Hepatic stellate cell (primary cell): ENCODE data around the gene HSPA12B.
A peak's percentile ranks its signal among the peaks of the same experiment; 100 is the strongest.

Experiments used
- DNase-seq: peaks from one replicate; pipeline ENCODE4 v3.0.0; 2011; ENCODE audit warnings: low spot score

Gene HSPA12B

DNA sequence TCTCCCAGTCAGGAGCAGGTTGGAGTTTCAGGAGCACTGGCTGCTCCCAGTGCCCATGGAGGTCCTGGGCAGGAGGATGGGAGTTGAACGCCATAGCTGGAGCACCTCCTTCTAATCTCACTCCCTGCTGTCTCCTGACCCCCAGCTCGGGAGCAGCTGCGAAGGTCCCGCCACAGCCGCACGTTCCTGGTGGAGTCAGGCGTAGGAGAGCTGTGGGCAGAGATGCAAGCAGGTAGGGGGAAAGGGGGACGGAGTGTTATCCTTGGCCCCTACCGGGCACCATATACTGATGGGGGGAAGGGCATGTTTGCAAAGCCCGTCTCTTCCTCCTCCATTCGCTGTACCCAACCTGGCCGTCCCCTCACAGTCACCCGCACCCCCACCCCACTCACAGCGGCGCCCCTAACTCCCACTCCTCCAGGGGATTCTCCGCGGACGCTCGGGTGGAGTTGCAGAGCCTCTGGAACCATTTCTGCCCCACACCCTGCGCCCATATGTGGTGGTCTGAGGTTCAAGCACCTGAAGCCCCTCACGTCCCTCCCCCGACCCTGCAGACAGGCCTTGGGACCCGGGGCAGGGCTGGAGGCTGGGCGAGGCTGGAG is 16.7 kb downstream of the HSPA12B start:
- DNase-seq = no peak

DNA sequence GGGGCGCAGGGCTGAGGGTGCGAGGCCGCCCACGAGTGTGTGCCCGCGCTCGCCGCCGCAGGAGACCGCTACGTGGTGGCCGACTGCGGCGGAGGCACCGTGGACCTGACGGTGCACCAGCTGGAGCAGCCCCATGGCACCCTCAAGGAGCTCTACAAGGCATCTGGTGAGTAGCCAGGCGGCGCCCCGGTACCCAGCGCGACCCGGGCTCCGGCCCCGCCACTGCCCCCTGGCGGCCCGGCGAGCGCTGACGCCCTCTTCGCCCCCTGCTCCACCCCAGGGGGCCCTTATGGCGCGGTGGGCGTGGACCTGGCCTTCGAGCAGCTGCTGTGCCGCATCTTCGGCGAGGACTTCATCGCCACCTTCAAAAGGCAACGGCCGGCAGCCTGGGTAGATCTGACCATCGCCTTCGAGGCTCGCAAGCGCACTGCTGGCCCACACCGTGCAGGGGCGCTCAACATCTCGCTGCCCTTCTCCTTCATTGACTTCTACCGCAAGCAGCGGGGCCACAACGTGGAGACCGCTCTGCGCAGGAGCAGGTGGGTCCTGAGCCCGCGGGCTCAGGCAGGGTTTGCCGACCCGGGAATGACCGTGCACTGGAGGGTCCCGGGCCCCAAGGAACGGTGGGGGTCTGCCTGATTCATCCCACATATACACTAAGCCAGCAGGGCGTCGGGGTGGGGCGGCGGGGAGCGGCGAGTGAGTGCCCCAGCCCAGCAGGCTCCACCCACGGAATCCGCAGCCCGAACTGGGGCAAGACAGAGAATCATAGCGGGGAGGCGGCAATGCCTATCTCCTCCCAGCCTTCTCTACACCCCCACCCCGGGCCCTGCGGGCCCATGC is 17.4 kb downstream of the HSPA12B start:
- DNase-seq = peak; percentile 82

GRCh38 chr20:3751305-3751674 is 18.8 kb downstream of the HSPA12B start:
- no peak for DNase-seq

DNA sequence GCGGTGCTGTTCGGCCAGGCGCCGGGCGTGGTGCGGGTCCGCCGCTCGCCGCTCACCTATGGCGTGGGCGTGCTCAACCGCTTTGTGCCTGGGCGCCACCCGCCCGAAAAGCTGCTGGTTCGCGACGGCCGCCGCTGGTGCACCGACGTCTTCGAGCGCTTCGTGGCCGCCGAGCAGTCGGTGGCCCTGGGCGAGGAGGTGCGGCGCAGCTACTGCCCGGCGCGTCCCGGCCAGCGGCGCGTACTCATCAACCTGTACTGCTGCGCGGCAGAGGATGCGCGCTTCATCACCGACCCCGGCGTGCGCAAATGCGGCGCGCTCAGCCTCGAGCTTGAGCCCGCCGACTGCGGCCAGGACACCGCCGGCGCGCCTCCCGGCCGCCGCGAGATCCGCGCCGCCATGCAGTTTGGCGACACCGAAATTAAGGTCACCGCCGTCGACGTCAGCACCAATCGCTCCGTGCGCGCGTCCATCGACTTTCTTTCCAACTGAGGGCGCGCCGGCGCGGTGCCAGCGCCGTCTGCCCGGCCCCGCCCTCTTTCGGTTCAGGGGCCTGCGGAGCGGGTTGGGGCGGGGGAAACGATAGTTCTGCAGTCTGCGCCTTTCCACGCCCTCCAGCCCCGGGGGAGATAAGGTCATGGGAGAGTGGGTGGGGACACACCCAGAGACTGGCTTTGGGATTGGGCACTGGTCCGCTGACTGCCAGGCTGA is 19.3 kb downstream of the HSPA12B start:
- DNase-seq = peak; percentile 54

- peak; percentile 42 for DNase-seq
Measured at GRCh38 chr20:3752386-3752759, 19.9 kb downstream of the HSPA12B start.

DNA sequence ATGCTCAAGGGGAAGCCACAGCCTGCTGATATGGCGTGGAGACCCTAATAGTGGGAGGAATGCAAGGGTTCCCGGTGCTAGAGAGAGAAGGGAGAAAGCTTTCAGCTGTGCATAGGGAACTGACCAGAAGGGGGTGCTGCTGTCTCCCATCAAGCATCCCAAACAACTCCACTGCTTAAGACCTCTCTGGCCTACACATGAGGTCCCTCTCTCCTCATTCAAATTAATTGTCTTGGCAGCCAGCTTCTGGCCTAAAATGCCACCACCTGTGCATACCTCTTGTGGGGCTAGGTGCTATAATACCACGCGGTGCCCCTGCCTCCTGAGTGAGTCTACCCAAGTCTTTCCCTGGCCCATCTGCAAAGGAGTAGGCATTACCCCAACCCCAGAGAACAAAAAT is 20.6 kb downstream of the HSPA12B start:
- DNase-seq = peak; percentile 91

GRCh38 chr20:3753501-3754275 is 21.2 kb downstream of the HSPA12B start:
- DNase-seq = no peak

DNA sequence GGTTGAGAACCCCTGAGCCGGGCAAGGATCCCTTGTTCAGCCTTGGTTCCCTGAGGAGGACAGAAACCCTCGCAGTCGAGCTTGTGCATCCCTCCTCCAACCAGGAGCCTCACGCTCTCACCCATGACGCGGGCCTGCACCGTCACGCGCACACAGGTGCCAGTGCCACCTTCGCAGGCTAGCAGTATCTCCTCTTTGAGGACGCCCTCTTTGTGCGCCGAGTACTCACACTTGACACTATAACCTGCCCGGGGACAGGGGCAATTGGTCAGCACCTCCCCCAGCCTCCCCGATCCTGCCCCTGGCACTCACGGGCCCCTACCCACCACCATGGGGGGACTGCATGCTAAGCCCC is 21.8 kb downstream of the HSPA12B start:
- no peak for DNase-seq

- no peak for DNase-seq
Measured at GRCh38 chr20:3755269-3755668, 22.8 kb downstream of the HSPA12B start.

DNA sequence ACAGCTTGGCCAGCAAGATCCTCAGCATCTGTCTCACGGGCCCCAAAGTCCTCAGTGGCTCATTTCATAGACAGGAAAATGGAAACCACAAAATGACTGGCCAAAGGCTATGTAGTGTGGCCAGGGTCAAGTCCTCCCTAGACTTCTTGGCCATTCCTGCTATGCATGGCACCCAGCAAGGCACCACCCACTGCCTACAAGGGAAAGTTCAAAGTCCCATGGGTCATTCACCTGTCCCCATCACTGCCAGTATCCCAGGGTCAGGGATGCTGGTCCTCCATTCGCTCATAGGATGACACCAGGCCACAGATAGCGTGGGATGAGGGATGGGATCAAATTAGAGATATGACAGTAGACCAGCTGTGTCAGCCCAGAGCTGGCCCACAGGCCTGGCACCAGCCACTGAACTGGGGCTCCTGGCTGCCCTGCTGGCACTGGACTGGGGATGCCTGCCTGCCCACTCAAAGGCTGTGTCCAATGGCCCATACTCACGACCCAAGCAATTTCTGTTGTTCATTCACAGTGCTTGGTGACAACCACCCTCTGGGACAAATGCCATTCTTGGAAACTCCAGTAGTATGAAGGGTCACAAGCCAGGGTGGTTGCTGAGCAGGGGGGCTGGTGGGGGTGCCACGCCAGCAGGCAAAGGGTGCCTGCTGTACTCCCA is 23.5 kb downstream of the HSPA12B start:
- no peak for DNase-seq

GRCh38 chr20:3757268-3757667 is 24.8 kb downstream of the HSPA12B start:
- DNase-seq = no peak

GRCh38 chr20:3758566-3758965 is 26.1 kb downstream of the HSPA12B start:
- DNase-seq = no peak

DNA sequence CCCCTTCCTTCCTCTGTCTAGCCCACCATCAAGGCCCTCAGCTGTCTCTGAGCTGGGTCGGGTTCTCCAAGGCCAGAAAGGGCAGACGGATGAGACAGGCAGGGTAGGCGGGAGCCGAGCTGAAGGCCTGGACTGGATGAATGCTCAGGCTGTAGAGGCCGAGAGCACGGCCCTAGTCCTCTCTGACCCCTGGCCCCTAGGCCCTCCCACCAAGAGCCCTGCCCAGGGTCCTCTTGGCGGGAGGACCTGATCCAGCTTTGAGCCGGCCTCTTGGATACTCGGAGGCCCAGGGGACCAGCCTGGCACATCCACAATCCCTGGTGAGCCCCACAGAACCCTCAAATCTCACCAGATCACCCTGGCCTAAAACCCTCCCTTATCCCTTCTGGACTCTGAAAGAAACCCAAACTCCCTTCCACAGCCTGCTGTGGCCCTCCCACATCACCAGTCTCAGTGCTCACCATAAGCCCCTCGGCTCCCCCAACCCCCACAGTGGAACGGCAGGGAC is 26.9 kb downstream of the HSPA12B start:
- no peak for DNase-seq

- no peak for DNase-seq
Measured at GRCh38 chr20:3759884-3760283, 27.4 kb downstream of the HSPA12B start.

- no peak for DNase-seq
Measured at GRCh38 chr20:3760655-3761348, 28.3 kb downstream of the HSPA12B start.

GRCh38 chr20:3763671-3764601 is 31.5 kb downstream of the HSPA12B start:
- DNase-seq = no peak

GRCh38 chr20:3764659-3765058 is 32.2 kb downstream of the HSPA12B start:
- DNase-seq = no peak

DNA sequence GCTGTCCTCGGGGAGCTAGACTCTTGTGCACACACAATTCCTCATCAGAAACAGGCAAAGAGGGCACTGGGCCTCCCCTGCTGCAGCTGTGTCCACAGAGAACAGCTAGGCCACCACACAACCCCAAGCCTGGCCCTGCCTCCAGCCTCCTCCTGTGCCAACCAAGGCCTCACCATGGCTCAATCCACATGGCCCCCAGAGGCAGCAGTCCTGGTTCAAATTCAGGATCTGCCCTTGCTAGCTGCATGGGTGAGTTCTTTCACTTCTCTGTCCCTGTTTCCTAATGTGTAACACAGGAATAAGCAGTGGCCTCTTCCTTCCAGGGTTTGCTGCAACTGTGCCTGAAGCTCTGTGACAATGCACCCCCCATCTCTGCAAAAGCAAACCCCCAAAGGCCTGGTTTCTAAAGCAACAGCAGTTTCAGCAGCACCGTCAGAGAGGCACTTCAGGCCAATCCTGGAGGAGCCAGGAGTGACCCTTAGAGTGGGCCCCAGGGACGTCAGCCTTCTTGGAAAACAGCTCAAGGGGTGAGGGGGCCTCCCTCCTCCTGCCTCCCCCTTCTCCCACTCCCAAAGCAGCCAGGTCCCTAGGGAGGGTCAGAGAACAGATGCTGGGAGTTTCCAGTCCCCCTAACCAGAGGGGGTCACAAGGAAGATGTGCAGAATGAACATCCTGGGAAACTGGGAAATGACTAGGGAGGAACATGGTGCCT is 32.8 kb downstream of the HSPA12B start:
- no peak for DNase-seq

- DNase-seq = no peak
Measured at GRCh38 chr20:3766422-3767109, 34.1 kb downstream of the HSPA12B start.
